Caco-2 (cell line): ENCODE measurements around the gene HMGB3. TPM values are rescaled to one million over a fixed set of nuclear protein-coding genes. Genes with fewer than 3 reads are reported as not detected.
"Not testable (repeated sequence)": the region's sequence is repeated elsewhere in the genome, so short reads cannot be mapped to it uniquely, and the experiment has no call there.

Source experiments
- BruUV-seq: library from RNA; stranded (reverse); fragments of 400-500 nt; replicated peaks from 2 replicates; lab custom pipeline; 2021; lab: Mats Ljungman, UMichigan
- CTCF ChIA-PET: fragments of 300-600 bp; sonication (Branson Sonifier 250); formaldehyde crosslinking; loops from one replicate; lab custom pipeline; 2022; ENCODE audit warnings: antibody characterized with exemption; lab: Charles Lee
- POLR2A ChIA-PET: fragments of 300-600 bp; sonication (Branson Sonifier 250); formaldehyde crosslinking; loops from one replicate; lab custom pipeline; 2022; ENCODE audit warnings: antibody characterized with exemption; lab: Charles Lee
- DNase-seq, 2 experiments: peaks; one replicate each; pipeline versions ENCODE4 v3.0.0 to v3.0.0-alpha.2; 2020 to 2022
- H3K27me3 ChIP-seq: replicated peaks from 2 replicates; pipeline ENCODE4 v1.6.0; 2011; ENCODE audit warnings: low read length; ENCODE audit not compliant: control insufficient read depth, insufficient read depth
- H3K36me3 ChIP-seq: 2 replicates; pipeline ENCODE4 v1.5.1; 2011; ENCODE audit warnings: low read length; ENCODE audit not compliant: control insufficient read depth, insufficient read depth
- H3K4me1 ChIP-seq: fragments of 250-450 bp; sonication (Bioruptor Pico); 2 replicates; pipeline ENCODE4 v1.5.1; 2020; ENCODE audit warnings: mild to moderate bottlenecking
- H3K4me3 ChIP-seq: 2 replicates; pipeline ENCODE4 v1.5.1; 2011; ENCODE audit warnings: low read depth, mild to moderate bottlenecking, control low read depth, low read length
- H3K9me3 ChIP-seq: fragments of 250-450 bp; sonication (Bioruptor Pico); 2 replicates; pipeline ENCODE4 v1.5.1; 2020; ENCODE audit warnings: mild to moderate bottlenecking, moderate library complexity
- H3K27ac Mint-ChIP-seq: one replicate; pipeline ENCODE4 v1.8.0; 2022; ENCODE audit warnings: mixed read lengths; ENCODE audit not compliant: unreplicated experiment
- H3K27me3 Mint-ChIP-seq: one replicate; pipeline ENCODE4 v1.8.0; 2022; ENCODE audit warnings: mixed read lengths; ENCODE audit not compliant: insufficient read depth, unreplicated experiment
- H3K36me3 Mint-ChIP-seq: one replicate; pipeline ENCODE4 v1.8.0; 2022; ENCODE audit warnings: mild to moderate bottlenecking, mixed read lengths; ENCODE audit not compliant: insufficient read depth, unreplicated experiment
- H3K4me1 Mint-ChIP-seq: one replicate; pipeline ENCODE4 v1.8.0; 2022; ENCODE audit warnings: low read depth, mixed read lengths; ENCODE audit not compliant: unreplicated experiment
- H3K4me3 Mint-ChIP-seq: one replicate; pipeline ENCODE4 v1.8.0; 2022; ENCODE audit warnings: mild to moderate bottlenecking, moderate library complexity, mixed read lengths; ENCODE audit not compliant: unreplicated experiment
- H3K9me3 Mint-ChIP-seq: one replicate; pipeline ENCODE4 v1.8.0; 2022; ENCODE audit warnings: mixed read lengths; ENCODE audit not compliant: unreplicated experiment
- CTCF ChIP-seq, 2 experiments: fragments of 200-600 bp in 1 of 2; IDR thresholded peaks; 1 replicate in 1 of 2; 2 replicates in 1 of 2; pipeline versions ENCODE4 v1.5.1 to v1.8.0; 2011 to 2022; ENCODE audit warnings: antibody characterized with exemption in 1 of 2, control low read depth in 1 of 2, inconsistent platforms in 1 of 2, low read depth in 1 of 2, low read length in 1 of 2, mild to moderate bottlenecking in 1 of 2, moderate library complexity in 1 of 2; ENCODE audit not compliant: insufficient read depth in 1 of 2, severe bottlenecking in 1 of 2, unreplicated experiment in 1 of 2
- intact Hi-C: fragments of 100-400 bp; cut with micrococcal nuclease; formaldehyde crosslinking; loops from one replicate; pipeline ENCODE4 v1.10.0; 2022; ENCODE audit not compliant: unreplicated experiment
- total RNA-seq: library from RNA; stranded (reverse); gene quantifications from 2 replicates; pipeline ENCODE4 v1.2.3, GENCODE V29; 2022

HMGB3 gene
- total RNA-seq, 1 experiment from 2014 or later, result 115 TPM

- no TSS peak for BruUV-seq
- POLR2A ChIA-PET, result no interaction called here
- no peak for DNase-seq
Observed at GRCh38 chrX:150959557-150959956, 23.6 kb upstream of the HMGB3 start.

GRCh38 chrX:150961631-150962030 is 21.5 kb upstream of the HMGB3 start:
- no peak for DNase-seq
- H3K9me3 Mint-ChIP-seq, result no peaks in the 10 kb centered on the region
- H3K27me3 Mint-ChIP-seq, result no peaks in the 10 kb centered on the region
- Histone ChIP-seq H3K4me3 (no peak overlapping the region), H3K4me1 (0 out of 2 replicates have a peak, but pooled peaks cover 3% of the 10 kb centered on the region), H3K27me3 (no peaks in the 10 kb centered on the region), H3K9me3 (no peaks in the 10 kb centered on the region), H3K36me3 (no peaks in the 10 kb centered on the region)
- POLR2A ChIA-PET, result no interaction called here
- H3K36me3 Mint-ChIP-seq, result no peaks in the 10 kb centered on the region
- no TSS peak for BruUV-seq
- H3K4me1 Mint-ChIP-seq, result peaks cover 6% of the 10 kb centered on the region
- no peak for TF ChIP-seq CTCF (IDR thresholded peaks at IDR 0.05; ENCODE audit: insufficient read depth in 1 of 2, low read depth in 1 of 2, low read length in 1 of 2, severe bottlenecking in 1 of 2, unreplicated experiment in 1 of 2)
- intact Hi-C loops, result no loop called here
- H3K4me3 Mint-ChIP-seq, result no peak overlapping the region
- CTCF ChIA-PET, result no interaction called here
- H3K27ac Mint-ChIP-seq, result no peak overlapping the region

More at GRCh38 chrX:150959557-150959956, 23.6 kb upstream of the HMGB3 start:
- Mint-ChIP-seq H3K27ac (no peak overlapping the region), H3K9me3 (no peaks in the 10 kb centered on the region), H3K27me3 (no peaks in the 10 kb centered on the region), H3K4me3 (no peak overlapping the region), H3K4me1 (no peaks in the 10 kb centered on the region), H3K36me3 (no peaks in the 10 kb centered on the region)
- Histone ChIP-seq H3K4me1 (no peaks in the 10 kb centered on the region), H3K27me3 (no peaks in the 10 kb centered on the region), H3K36me3 (no peaks in the 10 kb centered on the region), H3K4me3 (no peak overlapping the region), H3K9me3 (no peaks in the 10 kb centered on the region)
- CTCF ChIA-PET, result no interaction called here
- intact Hi-C loops, result no loop called here
- TF ChIP-seq CTCF (IDR thresholded peaks at IDR 0.05; ENCODE audit: insufficient read depth in 1 of 2, low read depth in 1 of 2, low read length in 1 of 2, severe bottlenecking in 1 of 2, unreplicated experiment in 1 of 2), result no peak

GRCh38 chrX:150964416-150964815 is 18.7 kb upstream of the HMGB3 start:
- H3K36me3 ChIP-seq, BruUV-seq, H3K27me3 Mint-ChIP-seq, H3K27ac Mint-ChIP-seq, POLR2A ChIA-PET, H3K4me3 Mint-ChIP-seq, H3K9me3 Mint-ChIP-seq, H3K4me1 ChIP-seq, H3K9me3 ChIP-seq, DNase-seq, H3K27me3 ChIP-seq, H3K4me1 Mint-ChIP-seq, CTCF ChIA-PET, intact Hi-C loops, H3K36me3 Mint-ChIP-seq, H3K4me3 ChIP-seq: not testable (repeated sequence)

GRCh38 chrX:150966235-150966634 is 16.9 kb upstream of the HMGB3 start:
- ChIA-PET POLR2A (no interaction called here), CTCF (no interaction called here)
- Mint-ChIP-seq H3K27ac (no peak overlapping the region), H3K4me3 (peak overlapping the region; percentile 41), H3K27me3 (no peaks in the 10 kb centered on the region), H3K4me1 (peaks cover 6% of the 10 kb centered on the region), H3K36me3 (no peaks in the 10 kb centered on the region), H3K9me3 (no peaks in the 10 kb centered on the region)
- no TSS peak for BruUV-seq
- Histone ChIP-seq H3K4me3 (no peak overlapping the region), H3K36me3 (no peaks in the 10 kb centered on the region), H3K27me3 (no peaks in the 10 kb centered on the region), H3K4me1 (0 out of 2 replicates have a peak, but pooled peaks cover 4% of the 10 kb centered on the region), H3K9me3 (no peaks in the 10 kb centered on the region)
- intact Hi-C loops, result loop anchor here (1.0 kb wide), 1 partner anchor 68 kb away; the partner anchor contains the start of gene CD99L2
- no peak for DNase-seq
- no peak for TF ChIP-seq CTCF (IDR thresholded peaks at IDR 0.05; ENCODE audit: insufficient read depth in 1 of 2, low read depth in 1 of 2, low read length in 1 of 2, severe bottlenecking in 1 of 2, unreplicated experiment in 1 of 2)
